BE2C (cell line): ENCODE results near the gene DCDC1.
A peak's percentile ranks its signal among the peaks of the same experiment; 100 is the strongest.

ENCODE experiments used
- DNase-seq: peaks from one replicate; pipeline ENCODE4 v3.0.0-alpha.2; 2020
- H3K27me3 ChIP-seq: fragments of 250-450 bp; sonication (Bioruptor Pico); 2 replicates; pipeline ENCODE4 v1.5.1; 2020; ENCODE audit warnings: mild to moderate bottlenecking
- H3K36me3 ChIP-seq: fragments of 250-450 bp; sonication (Bioruptor Pico); 2 replicates; pipeline ENCODE4 v1.5.1; 2020; ENCODE audit warnings: mild to moderate bottlenecking
- H3K4me1 ChIP-seq: fragments of 250-450 bp; sonication (Bioruptor Pico); 2 replicates; pipeline ENCODE4 v1.5.1; 2020
- H3K4me3 ChIP-seq: 2 replicates; pipeline ENCODE4 v1.5.1; 2011; ENCODE audit warnings: low read depth, low read length
- H3K9me3 ChIP-seq: fragments of 250-450 bp; sonication (Bioruptor Pico); 2 replicates; pipeline ENCODE4 v1.5.1; 2020
- TF ChIP-seq, protein P1 (sequence below): IDR thresholded peaks from 2 replicates; pipeline ENCODE4 v1.5.1; 2012; ENCODE audit warnings: mild to moderate bottlenecking, low read depth, low read length

The DCDC1 gene

DNA sequence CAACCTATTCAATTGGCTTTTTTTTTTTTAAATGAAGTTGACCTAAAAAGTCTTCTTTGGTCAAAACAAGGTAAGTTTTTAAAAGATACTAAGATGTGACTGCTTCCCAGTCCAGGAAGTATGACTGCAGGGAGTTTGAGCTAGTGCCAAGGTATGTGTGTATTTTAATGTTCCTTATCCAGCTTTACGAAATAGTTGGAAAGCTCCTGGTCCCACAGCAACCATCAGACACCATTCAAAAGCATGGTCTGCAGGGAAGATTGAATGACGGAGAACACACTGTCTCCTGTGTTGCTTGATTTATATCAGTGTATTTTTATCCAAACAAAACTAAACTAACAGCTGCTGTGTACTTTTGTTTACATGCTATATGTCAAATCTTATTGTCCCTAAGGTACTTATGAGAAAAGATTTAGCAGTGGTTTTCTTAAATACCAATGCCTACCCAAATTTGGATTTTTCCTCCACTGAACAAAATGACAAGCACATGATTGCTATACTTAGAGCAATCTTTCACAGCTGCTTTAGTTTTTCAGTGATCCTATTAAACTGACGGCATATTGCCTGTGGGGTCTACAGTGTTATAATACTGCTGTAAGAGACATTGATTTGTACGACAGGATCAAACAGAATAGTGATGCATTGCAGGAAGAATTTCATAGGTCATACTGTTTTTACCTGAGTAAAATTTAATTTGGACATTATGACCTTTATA lies 122.9 kb downstream of the DCDC1 start:
- TF ChIP-seq, protein P1, sequence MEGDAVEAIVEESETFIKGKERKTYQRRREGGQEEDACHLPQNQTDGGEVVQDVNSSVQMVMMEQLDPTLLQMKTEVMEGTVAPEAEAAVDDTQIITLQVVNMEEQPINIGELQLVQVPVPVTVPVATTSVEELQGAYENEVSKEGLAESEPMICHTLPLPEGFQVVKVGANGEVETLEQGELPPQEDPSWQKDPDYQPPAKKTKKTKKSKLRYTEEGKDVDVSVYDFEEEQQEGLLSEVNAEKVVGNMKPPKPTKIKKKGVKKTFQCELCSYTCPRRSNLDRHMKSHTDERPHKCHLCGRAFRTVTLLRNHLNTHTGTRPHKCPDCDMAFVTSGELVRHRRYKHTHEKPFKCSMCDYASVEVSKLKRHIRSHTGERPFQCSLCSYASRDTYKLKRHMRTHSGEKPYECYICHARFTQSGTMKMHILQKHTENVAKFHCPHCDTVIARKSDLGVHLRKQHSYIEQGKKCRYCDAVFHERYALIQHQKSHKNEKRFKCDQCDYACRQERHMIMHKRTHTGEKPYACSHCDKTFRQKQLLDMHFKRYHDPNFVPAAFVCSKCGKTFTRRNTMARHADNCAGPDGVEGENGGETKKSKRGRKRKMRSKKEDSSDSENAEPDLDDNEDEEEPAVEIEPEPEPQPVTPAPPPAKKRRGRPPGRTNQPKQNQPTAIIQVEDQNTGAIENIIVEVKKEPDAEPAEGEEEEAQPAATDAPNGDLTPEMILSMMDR = no peak
- DNase-seq = no peak
- Histone ChIP-seq H3K4me3 (no peak overlapping the region), H3K27me3 (no peaks in the 10 kb centered on the region), H3K9me3 (no peaks in the 10 kb centered on the region), H3K4me1 (no peaks in the 10 kb centered on the region), H3K36me3 (no peaks in the 10 kb centered on the region)

DNA sequence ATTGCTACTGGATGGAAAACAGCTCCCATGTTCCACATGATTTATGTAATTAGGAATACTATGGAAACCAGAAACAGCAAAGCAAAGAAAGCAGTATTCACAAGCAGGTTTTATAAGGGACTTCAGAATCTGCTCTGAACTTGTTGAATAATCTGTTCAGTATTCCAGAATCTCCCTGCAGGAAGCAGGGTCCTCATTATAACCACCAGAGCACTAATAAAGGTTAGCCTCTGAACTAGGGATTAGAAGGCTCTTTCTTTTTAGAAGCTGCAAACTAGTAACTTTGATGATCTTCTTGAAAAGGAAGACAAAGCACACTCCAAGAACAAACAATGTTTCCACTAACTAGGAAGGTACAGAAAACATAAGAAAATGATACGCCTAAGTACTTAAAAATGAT lies 125.8 kb downstream of the DCDC1 start:
- TF ChIP-seq, protein P1 = no peak
- Histone ChIP-seq H3K9me3 (no peaks in the 10 kb centered on the region), H3K4me3 (no peak overlapping the region), H3K27me3 (no peaks in the 10 kb centered on the region), H3K4me1 (no peaks in the 10 kb centered on the region), H3K36me3 (no peaks in the 10 kb centered on the region)
- DNase-seq = no peak

DNA sequence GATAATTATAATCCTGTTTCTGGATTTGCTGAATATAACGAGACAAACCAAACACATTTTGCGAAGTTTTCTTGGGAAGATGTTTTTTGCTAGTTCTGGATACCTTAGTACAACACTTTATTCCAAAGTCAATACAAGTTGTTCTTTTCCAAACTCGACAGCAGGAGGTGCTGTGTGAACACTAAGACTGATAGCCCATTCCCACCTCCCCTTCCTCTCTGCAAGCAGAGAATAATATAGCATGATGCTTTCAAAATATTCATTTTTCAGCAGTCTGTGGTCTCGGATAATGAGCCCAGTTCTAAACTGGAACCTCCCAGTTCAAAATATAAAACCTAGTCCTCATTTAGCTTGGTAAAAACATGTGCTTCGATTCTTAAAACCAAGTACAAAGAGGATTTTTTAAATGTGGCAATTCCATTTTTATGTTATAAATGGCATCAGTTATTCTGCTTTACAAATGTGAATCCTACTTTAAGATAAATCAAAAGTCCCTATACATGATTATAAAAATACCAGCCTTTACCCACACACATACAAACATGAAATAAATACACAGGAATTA lies 129.1 kb downstream of the DCDC1 start:
- no peak overlapping the region for H3K4me3 ChIP-seq
- H3K27me3 ChIP-seq = no peaks in the 10 kb centered on the region
- DNase-seq = peak; percentile 26
- TF ChIP-seq, protein P1 = peak; percentile 65
- H3K36me3 ChIP-seq = no peaks in the 10 kb centered on the region
- no peaks in the 10 kb centered on the region for H3K9me3 ChIP-seq
- H3K4me1 ChIP-seq = no peaks in the 10 kb centered on the region

DNA sequence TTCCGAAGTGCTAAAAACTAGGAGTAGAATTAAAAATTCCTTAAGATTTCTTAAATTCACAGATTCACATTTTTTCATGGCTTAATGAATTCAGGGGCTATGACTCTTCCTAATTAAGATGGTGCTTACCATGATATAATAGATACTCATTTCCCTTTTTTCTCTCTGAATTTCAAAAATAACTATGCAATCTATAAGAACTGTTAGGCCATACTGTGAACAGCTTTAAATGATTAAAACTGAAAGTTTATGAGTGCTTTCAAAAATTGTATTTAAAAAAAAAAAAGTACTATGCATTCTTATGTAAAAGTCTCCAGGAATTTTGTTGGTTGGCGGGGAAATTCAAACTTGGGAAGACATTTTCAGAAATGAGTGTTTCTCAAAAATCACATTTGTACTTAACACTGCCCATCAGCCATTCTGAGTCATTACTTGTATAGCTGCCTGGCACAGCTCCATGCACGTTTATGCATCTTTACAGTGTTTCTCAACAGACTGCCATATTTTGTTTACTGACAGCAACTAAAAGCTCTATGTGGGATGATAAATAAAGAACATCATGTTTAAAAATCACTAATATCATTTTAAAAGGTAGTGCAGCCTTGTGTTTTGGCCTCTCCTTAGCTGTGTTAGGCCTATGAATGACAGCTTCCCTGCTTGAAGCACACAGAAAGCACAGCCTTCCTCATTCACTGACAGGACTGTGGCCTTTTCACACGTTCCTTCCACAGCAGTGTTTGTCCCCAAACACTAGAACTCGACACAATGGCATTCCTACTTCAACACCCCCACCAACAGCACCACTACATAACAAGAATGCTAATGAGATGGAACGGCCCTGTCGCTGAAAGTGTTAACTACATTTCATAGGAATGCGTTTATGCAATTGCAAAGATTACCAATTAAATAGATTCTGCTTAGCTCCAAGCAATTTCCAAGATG lies 131.4 kb downstream of the DCDC1 start:
- no peaks in the 10 kb centered on the region for H3K36me3 ChIP-seq
- no peak for DNase-seq
- no peaks in the 10 kb centered on the region for H3K4me1 ChIP-seq

DNA sequence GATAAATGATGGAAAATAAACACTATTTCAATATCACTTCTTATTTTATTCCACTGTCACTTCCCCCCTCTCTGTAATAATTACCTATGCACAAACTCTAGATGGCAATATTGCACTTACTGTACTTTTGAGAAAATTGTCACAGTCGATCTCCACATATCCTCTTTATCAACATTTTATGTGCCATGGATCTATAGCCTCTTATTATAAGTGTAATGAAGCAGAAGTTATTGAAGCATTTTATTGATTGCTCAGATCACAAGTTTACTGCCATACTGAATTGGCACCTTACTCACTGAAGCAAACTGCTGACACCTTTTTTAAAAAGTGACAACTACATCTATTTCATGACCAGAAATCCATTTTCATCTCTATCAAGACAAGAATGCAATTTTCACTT lies 133.4 kb downstream of the DCDC1 start:
- no peak for DNase-seq
- H3K36me3 ChIP-seq = no peaks in the 10 kb centered on the region

More for the DNA sequence above, 131.4 kb downstream of the DCDC1 start:
- H3K27me3 ChIP-seq = no peaks in the 10 kb centered on the region
- TF ChIP-seq, protein P1 = no peak
- H3K9me3 ChIP-seq = no peaks in the 10 kb centered on the region
- no peak overlapping the region for H3K4me3 ChIP-seq

More for the DNA sequence above, 133.4 kb downstream of the DCDC1 start:
- H3K9me3 ChIP-seq = no peaks in the 10 kb centered on the region
- no peak overlapping the region for H3K4me3 ChIP-seq
- H3K27me3 ChIP-seq = no peaks in the 10 kb centered on the region
- TF ChIP-seq, protein P1 = peak; percentile 19; the same call in 1 of the 2 replicates
- no peaks in the 10 kb centered on the region for H3K4me1 ChIP-seq
